ENCODE data around the gene TRPM3. TPM values are rescaled to one million over a fixed set of nuclear protein-coding genes. Genes with fewer than 3 reads are reported as not detected.

Gene TRPM3
- total RNA-seq, 4 donors from 2014 or later: 0.51 to 8.4 (median 3.3) TPM

DNA sequence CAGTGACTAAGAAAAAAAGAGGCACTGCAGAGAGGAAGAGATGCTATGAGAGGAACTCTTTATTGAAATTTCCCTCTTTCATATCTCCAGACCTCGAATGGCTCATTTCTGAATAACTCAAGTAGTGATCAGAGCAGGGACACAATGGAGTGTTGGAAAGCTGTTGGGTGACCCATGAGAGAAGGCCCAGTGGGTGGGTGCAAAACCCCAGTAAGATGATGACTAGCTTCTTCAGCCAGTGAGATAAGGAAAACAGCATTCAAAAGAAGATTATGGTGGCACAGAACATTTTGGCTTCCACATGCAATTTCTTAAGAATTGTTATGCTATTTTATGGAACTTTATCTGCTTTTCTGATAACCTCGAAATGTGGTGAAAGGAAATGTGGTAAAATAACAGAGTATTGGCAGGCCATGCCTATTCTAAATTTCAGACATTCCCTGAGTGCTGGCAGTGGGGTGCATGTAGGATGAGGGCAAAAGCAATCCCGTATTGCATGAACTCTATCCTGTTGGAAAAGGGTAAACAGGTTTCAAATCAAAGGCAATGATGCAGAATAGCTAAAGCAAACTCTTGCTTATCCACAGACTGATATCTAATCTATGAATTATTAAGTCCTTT is 579.0 kb downstream of the TRPM3 start:
- intact Hi-C loops (cut with DNase I; ENCODE audit: low total_unique reads): no loop called here
- no peaks in the 10 kb centered on the region for H3K4me1 ChIP-seq
- H3K4me3 ChIP-seq: no peak overlapping the region
- no peak overlapping the region for H3K27ac ChIP-seq
- no peaks in the 10 kb centered on the region for H3K36me3 ChIP-seq
- no peaks in the 10 kb centered on the region for H3K9me3 ChIP-seq
- no peaks in the 10 kb centered on the region for H3K27me3 ChIP-seq
- no peak for DNase-seq
- no peak for TF ChIP-seq CTCF (IDR thresholded peaks at IDR 0.05)
- no peak for TF ChIP-seq POLR2A (IDR thresholded peaks at IDR 0.05)

DNA sequence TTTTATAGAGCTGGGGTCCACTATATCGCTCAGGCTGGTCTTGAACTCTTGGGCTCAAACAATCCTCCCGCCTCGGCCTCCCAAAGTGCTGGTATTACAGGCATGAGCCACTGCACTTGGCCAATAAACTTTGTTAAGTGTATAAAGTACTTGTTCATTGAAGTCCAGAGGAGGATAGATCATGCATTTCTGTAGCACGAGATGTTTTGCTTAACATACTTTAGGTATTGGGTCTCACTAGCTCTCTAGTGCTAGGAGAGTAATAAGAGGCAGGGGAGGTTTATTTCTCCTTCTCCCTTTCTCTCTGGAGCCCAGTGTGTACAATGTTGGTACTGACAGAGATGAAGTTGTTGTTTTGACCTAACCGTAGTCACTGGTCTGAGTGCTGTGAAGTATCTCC is 581.4 kb downstream of the TRPM3 start:
- Histone ChIP-seq H3K4me3 (no peak overlapping the region), H3K4me1 (no peaks in the 10 kb centered on the region), H3K27me3 (no peaks in the 10 kb centered on the region), H3K36me3 (no peaks in the 10 kb centered on the region), H3K9me3 (no peaks in the 10 kb centered on the region), H3K27ac (no peak overlapping the region)
- intact Hi-C loops (cut with DNase I; ENCODE audit: low total_unique reads): no loop called here
- TF ChIP-seq CTCF (IDR thresholded peaks at IDR 0.05) (no peak), POLR2A (IDR thresholded peaks at IDR 0.05) (no peak)
- DNase-seq: no peak

DNA sequence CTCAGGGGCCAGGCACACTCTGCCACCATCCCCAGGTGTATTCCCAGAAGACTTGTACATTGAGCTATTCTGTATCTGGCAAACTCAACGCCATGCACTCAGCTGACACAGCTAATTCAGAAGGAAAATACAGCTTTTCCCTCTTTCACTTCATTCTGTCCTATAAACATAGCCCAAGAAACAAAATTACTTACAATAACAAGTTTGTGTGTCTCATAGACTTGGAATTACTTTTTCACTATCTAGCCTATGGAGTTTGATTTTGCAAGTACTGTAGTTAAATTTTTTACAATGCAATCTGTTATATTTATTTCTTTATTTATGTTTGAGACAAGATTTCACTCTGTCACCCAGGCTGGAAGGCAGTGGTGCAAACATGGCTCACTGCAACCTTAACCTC is 581.9 kb downstream of the TRPM3 start:
- intact Hi-C loops (cut with DNase I; ENCODE audit: low total_unique reads): no loop called here
- Histone ChIP-seq H3K36me3 (no peaks in the 10 kb centered on the region), H3K4me3 (no peak overlapping the region), H3K27ac (no peak overlapping the region), H3K27me3 (no peaks in the 10 kb centered on the region), H3K4me1 (no peaks in the 10 kb centered on the region), H3K9me3 (no peaks in the 10 kb centered on the region)
- TF ChIP-seq POLR2A (IDR thresholded peaks at IDR 0.05): no peak
- TF ChIP-seq CTCF (IDR thresholded peaks at IDR 0.05): no peak
- DNase-seq: no peak

DNA sequence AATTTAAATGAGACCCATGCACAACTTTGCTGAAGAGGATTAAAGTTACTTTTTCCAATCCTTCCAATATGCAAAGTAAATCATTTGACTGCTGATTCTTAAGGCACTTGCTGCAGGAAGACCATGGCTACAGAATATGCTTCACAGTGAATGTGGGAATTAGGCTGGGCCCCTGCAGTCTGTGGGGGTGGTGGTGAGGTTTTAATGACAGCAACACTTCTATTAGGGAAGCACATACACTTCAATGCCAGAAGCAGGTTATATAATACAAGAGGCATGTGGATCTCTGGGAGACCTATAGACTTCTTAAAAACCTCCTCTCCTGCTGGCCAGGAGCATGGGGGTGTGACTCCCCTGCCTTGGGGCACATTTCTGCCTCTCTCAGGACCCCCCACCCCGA is 582.4 kb downstream of the TRPM3 start:
- no peaks in the 10 kb centered on the region for H3K27me3 ChIP-seq
- TF ChIP-seq CTCF (IDR thresholded peaks at IDR 0.05): no peak
- no peak for TF ChIP-seq POLR2A (IDR thresholded peaks at IDR 0.05)
- no peaks in the 10 kb centered on the region for H3K4me1 ChIP-seq
- no peak overlapping the region for H3K27ac ChIP-seq
- intact Hi-C loops (cut with DNase I; ENCODE audit: low total_unique reads): no loop called here
- no peaks in the 10 kb centered on the region for H3K36me3 ChIP-seq
- no peaks in the 10 kb centered on the region for H3K9me3 ChIP-seq
- no peak overlapping the region for H3K4me3 ChIP-seq
- DNase-seq: no peak

DNA sequence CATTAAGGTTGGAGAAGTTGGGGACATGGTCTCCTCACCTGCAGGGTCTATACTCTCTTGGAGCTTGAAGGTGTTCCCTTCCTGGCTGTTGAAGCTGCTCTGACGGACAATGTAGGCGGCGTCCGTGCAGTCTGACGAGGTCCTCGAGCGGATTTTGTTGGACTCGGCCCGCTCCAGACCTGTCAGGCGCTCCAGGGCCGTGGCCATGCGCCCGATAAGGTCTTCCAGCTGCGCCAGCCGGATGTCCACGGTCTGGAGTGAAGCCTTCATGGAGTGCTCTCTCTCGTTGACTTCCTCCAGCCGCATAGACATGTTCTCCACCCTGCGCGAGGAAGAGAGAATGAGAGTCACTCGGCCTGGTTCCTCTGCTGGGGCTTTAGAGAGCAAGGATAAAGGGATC is 584.3 kb downstream of the TRPM3 start:
- DNase-seq: no peak
- no peak overlapping the region for H3K27ac ChIP-seq
- no peaks in the 10 kb centered on the region for H3K27me3 ChIP-seq
- H3K36me3 ChIP-seq: no peaks in the 10 kb centered on the region
- no peaks in the 10 kb centered on the region for H3K4me1 ChIP-seq
- intact Hi-C loops (cut with DNase I; ENCODE audit: low total_unique reads): no loop called here
- no peaks in the 10 kb centered on the region for H3K9me3 ChIP-seq
- TF ChIP-seq CTCF (IDR thresholded peaks at IDR 0.05) (no peak), POLR2A (IDR thresholded peaks at IDR 0.05) (no peak)
- no peak overlapping the region for H3K4me3 ChIP-seq
